ENCODE measurements around the gene CDH22. TPM values are rescaled to one million over a fixed set of nuclear protein-coding genes. Genes with fewer than 3 reads are reported as not detected.

The CDH22 gene
- total RNA-seq, 1 experiment from 2014 or later, result not detected

DNA sequence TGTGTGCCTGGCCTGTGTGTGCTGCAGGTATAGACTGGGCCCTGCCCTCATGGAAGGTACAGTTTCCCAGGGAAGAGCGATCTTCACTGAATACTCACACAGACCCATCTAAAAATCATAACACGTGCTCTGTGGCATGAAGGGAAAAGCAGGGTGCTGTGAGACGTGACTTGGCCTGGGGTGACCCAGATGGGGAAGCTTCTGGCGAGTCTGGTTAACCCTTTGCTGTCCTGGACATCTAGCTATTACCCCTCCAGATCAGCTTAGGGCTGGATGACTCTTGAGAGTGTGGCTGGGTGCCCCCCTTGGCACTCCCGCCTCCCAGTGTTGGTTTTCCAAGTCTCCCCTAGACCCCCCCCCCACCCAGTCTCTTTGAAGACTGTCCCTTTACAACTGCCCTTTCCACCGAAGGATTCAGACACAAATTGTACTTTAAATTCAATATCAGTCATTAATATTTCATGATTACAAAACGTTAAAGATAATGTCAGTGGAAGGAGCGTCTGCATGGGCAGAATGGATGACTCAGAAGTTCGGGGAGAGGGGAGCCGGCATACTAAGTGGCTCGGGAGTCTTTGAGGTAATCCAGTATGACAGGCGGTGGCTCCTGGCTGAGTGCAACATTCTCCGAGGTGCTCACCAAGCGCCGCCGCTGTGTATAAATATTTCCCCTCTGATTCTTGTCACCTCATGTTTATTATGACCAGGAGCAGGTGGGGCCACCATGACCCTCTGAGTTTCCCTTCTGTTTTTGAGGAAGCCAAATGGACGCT is 112.8 kb downstream of the CDH22 start:
- peaks cover 17% of the 10 kb centered on the region for H3K27me3 ChIP-seq
- H3K36me3 ChIP-seq, result no peaks in the 10 kb centered on the region
- no peak for DNase-seq
- no peak overlapping the region for H3K4me3 ChIP-seq
- no peaks in the 10 kb centered on the region for H3K9me3 ChIP-seq

DNA sequence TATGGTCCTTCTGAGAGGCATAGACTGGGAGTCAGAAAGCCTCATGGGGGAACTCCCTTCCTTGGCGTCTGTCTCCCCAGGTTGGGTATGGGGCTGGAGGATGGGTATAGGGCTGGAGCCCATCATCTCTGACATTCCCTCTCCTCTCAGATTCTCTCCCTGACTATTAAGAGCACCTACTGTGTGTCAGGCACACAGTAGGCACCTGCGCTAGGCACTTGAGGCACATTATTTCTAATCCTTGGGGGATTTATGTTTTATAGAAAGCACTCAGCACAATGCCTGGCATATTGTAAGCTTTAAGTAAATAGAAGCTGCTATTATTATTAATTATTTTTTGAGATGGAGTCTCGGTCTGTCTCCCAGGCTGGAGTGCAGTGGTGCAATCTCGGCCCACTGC is 113.9 kb downstream of the CDH22 start:
- Histone ChIP-seq H3K36me3 (no peaks in the 10 kb centered on the region), H3K9me3 (no peaks in the 10 kb centered on the region), H3K27me3 (peaks cover 8% of the 10 kb centered on the region), H3K4me3 (no peak overlapping the region)
- DNase-seq, result no peak

DNA sequence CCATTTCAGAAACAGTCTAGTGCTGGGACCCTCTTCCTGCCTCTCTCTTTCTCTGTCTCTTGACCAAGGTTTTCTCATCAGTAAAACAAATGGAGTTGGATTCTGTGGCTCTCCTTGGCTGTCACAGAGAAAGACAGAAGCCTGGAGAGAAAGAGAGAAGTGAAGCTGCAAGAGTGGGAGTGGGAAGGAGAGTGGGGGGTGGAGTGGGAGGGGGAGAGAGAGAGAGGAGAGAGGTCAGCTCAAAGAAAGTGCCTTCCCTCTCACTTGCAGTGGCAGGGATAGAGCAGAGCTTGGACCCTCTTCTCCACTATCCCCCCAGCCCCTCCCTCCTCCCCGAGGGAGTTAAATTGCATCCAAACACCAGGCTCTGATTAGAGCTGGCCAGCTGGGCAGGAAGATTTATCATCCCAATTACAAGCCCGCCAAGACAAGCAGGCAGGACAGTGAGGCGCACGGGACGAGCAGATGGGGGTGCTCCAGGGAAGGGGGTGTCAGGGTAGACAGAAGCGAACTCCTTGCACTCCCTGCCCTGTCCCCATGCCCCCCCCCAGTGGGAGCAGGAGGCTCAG is 115.8 kb downstream of the CDH22 start:
- H3K9me3 ChIP-seq, result no peaks in the 10 kb centered on the region; the same call in 1 of the 2 replicates
- H3K4me3 ChIP-seq, result no peak overlapping the region
- DNase-seq, result no peak
- H3K27me3 ChIP-seq, result peaks cover 10% of the 10 kb centered on the region; the same call in 1 of the 2 replicates
- H3K36me3 ChIP-seq, result no peaks in the 10 kb centered on the region

DNA sequence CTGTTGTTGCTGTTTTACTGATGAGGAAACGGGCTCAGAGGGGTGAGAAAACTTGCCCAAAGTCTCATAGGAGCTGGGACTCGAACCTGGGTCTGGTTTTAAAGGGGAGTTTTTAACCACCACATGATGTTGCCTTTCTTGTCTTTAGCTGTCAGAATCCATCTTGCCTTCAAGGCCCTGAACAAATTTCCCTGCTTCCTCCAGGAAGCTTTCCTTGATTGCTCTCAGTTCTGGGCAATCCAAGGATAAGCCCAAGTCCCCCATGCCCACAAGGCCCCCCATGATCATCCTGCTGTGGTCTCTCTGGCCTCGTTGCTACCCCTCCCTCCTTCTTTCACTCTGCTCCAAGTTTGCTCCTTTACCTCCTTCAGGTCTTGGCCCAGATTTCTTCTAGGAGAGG is 116.7 kb downstream of the CDH22 start:
- Histone ChIP-seq H3K27me3 (peaks cover 10% of the 10 kb centered on the region; the same call in 1 of the 2 replicates), H3K9me3 (no peaks in the 10 kb centered on the region; the same call in 1 of the 2 replicates)
- no peak for DNase-seq

DNA sequence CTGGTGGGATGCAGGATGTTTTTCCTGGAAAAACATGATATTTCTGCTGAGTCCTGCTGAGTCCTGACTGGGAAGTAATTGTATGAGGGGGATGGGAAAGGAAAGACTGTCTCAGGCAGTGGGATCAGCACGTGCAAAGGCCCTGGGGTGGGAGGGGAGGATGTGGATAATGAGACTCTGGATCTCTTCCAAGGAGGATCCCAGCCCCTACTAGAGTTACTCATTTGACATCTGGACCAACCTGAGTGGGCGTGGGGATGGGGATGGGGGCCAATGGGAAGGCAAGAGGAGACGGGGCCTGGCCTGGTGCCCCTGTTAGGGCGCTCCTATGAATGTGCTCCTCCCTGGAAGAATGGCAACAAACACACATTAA is 117.1 kb downstream of the CDH22 start:
- no peak for DNase-seq
- peaks cover 10% of the 10 kb centered on the region; the same call in 1 of the 2 replicates for H3K27me3 ChIP-seq
- H3K36me3 ChIP-seq, result no peaks in the 10 kb centered on the region
- H3K9me3 ChIP-seq, result no peaks in the 10 kb centered on the region; the same call in 1 of the 2 replicates
- no peak overlapping the region for H3K4me3 ChIP-seq

More for the DNA sequence above, 116.7 kb downstream of the CDH22 start:
- Histone ChIP-seq H3K4me3 (no peak overlapping the region), H3K36me3 (no peaks in the 10 kb centered on the region)

DNA sequence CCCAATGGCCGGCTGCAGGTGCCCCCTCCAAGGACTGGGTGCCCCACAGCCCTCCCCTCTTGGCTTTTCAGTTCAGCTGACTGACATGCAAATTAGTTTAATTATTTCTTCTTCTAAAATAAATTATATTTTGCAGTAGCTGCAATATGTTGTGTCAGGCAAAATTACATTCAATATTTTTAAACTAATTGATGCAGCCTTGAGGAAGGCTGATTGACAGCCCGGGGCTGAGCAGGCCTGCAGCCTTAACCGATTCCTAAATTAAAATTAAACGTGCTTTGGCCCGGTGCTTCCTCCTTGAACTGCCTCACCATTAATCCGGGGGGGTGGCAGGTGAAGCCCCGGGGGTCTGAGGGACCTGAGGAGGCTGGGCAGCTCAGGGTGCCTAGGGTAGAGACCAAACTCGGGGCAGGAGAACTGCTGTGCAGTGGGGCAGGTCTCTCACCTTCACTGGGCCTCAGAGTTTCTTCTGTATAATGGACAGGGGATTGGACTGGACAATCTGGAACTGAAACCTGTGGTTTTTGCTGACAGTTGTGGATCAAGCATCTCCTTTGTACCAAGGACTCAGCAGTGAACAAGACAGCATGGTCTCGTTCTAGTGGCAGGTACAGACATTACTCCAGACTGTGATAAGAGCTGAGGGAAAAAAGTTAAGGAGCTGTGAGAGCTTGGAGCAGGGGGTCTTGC is 117.7 kb downstream of the CDH22 start:
- no peak for DNase-seq
- Histone ChIP-seq H3K4me3 (no peak overlapping the region), H3K9me3 (no peaks in the 10 kb centered on the region; the same call in 1 of the 2 replicates), H3K27me3 (peaks cover 10% of the 10 kb centered on the region; the same call in 1 of the 2 replicates), H3K36me3 (no peaks in the 10 kb centered on the region)

DNA sequence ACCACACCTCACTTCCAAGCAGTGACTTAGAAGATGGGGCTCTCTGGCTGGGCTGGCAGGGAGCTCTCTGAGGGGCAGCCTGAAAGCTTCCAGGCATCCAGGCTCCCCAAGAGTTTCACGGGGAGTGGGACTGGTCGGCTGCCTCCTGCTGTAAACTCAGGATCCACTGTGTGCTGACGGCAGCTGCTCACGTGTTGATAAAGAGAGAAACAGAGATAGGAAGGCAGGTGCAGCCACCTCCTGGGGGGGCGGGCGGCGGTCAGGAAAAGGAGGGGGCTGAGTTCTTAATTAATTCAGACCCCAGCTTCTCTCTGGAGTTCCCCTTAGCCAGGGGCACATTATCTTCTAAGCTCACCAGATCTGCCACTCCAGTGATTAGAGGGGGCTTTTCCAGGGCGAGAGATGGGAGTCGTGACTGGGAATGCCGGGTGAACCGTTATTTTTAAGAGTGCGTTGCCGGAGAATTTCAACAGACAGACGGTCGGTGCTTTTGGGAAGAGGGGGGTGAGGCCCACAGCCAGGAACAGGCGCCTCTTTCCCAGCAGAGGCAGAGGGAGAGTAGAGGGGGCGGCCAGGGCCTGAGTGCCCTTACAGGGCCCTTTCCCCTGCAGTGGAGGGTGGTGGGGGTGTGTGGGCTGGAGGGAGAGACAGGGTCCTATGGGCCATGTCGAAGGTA is 119.3 kb downstream of the CDH22 start:
- Histone ChIP-seq H3K4me3 (no peak overlapping the region), H3K27me3 (peaks cover 10% of the 10 kb centered on the region; the same call in 1 of the 2 replicates), H3K36me3 (no peaks in the 10 kb centered on the region), H3K9me3 (no peaks in the 10 kb centered on the region; the same call in 1 of the 2 replicates)
- no peak for DNase-seq

DNA sequence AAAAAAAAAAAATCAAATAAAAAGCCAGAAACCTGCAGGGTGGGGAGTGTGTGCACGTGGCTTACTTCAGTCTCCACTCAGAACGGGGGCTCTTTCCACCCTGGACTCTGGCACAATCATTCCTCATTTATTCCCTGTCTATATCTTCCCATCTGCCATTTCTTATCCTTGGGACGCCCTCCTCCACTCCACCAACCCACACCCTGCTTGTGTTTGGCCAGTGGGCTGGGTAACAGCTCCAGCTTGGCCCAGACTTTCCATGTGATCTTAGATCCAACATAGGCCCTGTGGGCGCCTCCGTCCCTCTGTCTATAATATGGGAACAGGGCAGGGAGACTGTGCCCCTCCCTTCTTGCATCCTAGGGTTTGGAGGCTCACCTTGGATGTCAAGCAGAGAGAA is 122.1 kb downstream of the CDH22 start:
- no peaks in the 10 kb centered on the region for H3K36me3 ChIP-seq
- peaks cover 17% of the 10 kb centered on the region for H3K27me3 ChIP-seq
- no peak for DNase-seq
- no peak overlapping the region for H3K4me3 ChIP-seq
- no peaks in the 10 kb centered on the region; the same call in 1 of the 2 replicates for H3K9me3 ChIP-seq

DNA sequence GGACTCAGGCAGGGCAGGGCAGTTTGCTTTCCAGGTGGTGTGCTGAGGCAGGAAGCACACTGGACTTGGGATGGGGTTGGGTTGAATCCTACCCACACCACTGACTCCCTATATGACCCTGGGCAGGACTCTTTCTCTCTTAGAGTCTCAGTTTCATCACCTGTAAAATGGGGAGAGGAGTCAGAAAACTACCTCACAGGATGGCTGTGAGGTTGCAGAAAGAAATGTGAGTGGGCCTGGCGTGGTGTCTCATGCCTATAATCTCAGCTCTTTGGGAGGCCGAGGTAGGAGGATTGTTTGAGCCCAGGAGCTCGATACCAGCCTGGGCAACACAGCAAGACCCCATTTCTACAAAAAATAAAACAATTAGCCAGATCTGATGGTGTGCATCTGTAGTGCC is 122.9 kb downstream of the CDH22 start:
- Histone ChIP-seq H3K27me3 (peaks cover 19% of the 10 kb centered on the region), H3K4me3 (no peak overlapping the region), H3K9me3 (no peaks in the 10 kb centered on the region; the same call in 1 of the 2 replicates), H3K36me3 (no peaks in the 10 kb centered on the region)
- no peak for DNase-seq

DNA sequence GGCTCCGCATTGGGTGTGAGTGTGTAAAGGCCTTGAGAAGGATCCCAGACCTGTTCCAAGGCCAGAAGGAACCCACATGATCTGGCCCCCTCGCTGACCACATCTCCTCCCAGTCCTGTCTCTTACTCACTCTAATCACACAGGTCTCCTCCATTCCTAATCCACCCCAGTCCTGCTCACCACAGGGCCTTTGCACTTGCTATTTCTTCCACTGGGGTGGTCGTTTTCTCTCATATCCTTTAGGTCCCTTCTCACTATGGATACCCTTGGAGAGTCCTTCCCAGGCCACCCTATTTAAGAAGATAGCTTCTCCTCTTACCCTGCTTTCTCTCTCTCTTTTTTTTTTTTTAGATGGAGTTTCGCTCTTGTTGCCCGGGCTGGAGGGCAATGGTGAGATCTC is 124.5 kb downstream of the CDH22 start:
- Histone ChIP-seq H3K36me3 (no peaks in the 10 kb centered on the region), H3K4me3 (no peak overlapping the region), H3K9me3 (no peaks in the 10 kb centered on the region; the same call in 1 of the 2 replicates), H3K27me3 (peaks cover 19% of the 10 kb centered on the region)
- DNase-seq, result no peak

DNA sequence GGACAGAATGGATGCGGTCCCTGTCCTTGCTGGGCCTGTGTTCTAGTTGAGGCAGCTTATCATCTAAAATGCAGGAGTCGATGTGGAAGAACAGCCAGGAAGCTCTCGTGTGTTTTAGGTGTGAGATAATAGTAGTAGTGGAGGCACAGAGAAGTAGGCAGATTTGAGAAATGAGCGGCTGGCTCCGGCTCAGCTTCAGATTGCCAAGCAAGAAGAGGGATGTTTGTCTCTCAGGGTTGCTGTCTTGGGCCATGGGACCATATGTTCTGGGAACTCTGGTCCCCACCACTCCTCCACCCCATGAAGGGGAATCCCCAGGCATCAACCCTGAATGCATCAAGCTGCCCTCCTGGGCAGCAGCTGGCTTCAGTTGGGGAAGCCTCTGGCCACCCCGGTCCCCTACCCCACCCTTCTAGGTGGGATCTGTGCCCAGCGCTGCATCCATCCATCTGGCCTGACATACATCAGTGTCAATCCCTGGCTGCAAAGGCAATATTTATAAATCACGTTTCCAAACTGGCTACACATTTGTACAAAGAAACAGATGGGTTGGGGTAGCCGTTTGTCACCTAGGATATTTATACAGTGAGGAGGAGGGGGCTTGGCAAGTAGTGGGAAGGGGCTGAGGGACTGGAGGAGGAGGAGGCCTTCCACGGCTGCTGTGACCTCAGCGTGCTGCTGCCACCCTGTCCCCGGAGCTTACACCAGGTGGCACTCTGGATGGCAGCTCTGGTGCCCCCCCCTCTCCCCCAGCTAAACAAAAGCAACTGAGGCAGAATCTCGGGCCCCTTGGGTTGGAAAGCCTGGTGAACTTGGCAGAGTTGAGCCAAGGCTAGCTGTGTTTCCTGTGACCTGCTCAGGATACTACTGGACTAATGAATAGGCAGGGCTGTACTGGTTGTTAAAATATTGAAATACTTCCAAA is 125.8 kb downstream of the CDH22 start:
- Histone ChIP-seq H3K4me3 (no peak overlapping the region), H3K36me3 (no peaks in the 10 kb centered on the region), H3K9me3 (no peaks in the 10 kb centered on the region), H3K27me3 (peaks cover 10% of the 10 kb centered on the region; the same call in 1 of the 2 replicates)
- no peak for DNase-seq

DNA sequence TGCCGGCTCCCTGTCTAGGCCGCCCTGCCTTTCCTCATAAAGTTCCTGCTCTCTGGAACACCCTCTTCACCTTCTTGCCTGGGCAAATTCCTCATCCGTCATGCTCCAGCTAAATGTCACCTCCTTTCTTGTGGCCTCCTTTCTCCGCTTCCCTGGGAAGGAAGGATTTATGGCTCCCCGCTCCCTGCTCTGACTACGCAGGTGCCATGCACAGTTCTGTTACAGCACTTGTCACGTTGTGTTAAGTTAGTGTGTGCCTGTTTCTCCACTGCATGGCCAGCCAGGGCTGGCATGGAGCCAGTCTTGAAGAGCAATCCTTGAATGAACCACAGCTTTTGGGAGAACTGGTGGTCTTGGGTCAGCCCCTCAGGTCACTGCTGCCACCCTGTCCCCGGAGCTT is 128.4 kb downstream of the CDH22 start:
- no peak for DNase-seq
- Histone ChIP-seq H3K9me3 (no peaks in the 10 kb centered on the region), H3K36me3 (no peaks in the 10 kb centered on the region), H3K27me3 (peaks cover 26% of the 10 kb centered on the region), H3K4me3 (no peak overlapping the region)

DNA sequence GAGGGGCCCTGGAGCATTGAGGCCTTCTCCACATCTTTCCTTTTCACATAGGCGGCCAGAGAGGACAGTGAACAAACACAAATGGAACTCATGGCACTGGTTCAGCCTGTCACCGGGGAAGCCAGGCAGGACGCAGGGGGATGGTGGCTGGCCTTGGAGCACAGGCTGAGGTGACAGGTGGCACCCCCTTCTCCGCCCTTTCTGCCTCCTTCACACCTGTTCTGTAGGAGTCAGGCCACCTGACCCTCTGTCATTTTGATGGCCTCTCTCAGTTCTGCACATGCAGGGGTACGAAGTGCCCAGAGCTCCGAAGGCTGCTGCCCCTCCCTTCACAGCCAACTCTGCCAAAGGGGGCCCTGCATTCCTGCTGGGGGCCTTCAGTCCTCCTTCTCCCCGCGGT is 129.4 kb downstream of the CDH22 start:
- no peak for DNase-seq
- Histone ChIP-seq H3K36me3 (no peaks in the 10 kb centered on the region), H3K9me3 (no peaks in the 10 kb centered on the region), H3K27me3 (peaks cover 33% of the 10 kb centered on the region), H3K4me3 (no peak overlapping the region)

DNA sequence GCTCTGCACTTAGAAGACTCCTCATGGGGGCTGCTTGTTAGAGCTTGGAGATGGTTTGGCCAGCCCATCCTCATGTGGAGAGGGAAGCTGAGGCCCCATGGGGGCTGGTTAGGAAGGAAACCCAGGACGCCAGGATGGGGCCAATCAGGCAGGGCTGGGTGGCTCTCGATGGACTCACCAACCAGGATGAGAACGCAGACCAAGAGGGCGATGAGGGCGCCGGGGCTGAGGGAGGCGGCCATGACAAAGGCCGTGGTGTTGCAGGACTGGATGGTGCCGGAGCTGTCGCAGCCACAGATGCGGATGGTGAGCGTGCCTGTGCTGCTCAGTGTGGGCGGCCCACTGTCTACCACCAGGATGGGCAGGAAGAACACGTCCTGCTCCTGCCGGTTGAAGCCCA is 130.5 kb downstream of the CDH22 start:
- H3K4me3 ChIP-seq, result no peak overlapping the region
- no peaks in the 10 kb centered on the region for H3K36me3 ChIP-seq
- peaks cover 44% of the 10 kb centered on the region for H3K27me3 ChIP-seq
- DNase-seq, result no peak
- no peaks in the 10 kb centered on the region for H3K9me3 ChIP-seq

DNA sequence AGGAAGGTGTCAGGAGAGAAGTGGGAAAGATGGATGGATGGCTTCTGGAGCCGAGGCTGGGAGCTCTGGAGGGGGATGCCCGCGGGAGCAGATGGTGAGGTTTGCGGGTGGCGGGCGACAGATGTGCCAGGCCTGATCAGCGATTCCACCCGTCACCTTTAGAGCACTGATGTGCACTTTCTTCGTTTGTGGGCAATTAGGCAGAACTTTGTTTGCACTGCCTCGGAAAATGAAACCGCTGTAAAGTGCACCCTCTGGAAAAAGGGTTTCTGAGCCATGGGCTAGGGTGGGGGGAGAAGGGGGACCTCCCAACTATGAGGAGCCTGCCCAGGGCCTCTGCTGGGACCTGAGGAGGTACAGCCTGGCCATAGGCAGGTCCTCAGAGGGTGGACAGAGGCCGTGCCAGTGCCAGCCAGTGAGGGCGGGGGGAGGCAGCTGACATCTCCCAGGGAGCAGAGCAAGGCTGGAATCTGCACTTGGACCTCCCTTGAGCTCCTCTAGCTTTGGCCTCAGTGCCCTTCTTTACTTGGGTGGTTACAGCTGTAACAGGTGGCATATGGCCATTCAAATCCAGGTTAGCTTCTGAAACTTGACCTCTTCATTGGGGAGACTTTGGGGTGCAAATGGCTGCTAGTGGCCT is 131.4 kb downstream of the CDH22 start:
- Histone ChIP-seq H3K9me3 (no peaks in the 10 kb centered on the region), H3K4me3 (no peak overlapping the region), H3K27me3 (peaks cover 48% of the 10 kb centered on the region), H3K36me3 (no peaks in the 10 kb centered on the region)
- DNase-seq, result no peak

DNA sequence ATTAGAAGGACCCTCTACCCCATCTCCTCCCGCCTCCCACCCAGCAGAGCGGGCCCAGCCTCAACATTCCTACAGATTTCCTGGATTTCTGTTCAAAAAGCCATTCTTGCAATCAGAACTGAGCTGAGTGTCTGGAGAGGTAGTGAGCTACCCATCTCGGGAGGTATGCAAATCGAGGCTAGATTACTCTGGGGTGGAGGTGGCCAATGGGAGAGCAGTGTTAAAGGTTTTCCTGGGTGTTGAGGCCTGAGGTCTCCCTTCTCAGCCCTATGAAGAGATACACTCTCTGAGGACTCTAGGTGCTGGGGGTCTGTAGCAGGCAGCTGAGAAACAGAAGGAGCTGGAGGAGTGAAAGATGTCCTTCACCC is 133.2 kb downstream of the CDH22 start:
- Histone ChIP-seq H3K27me3 (peaks cover 62% of the 10 kb centered on the region), H3K4me3 (no peak overlapping the region)

More for the DNA sequence above, 133.2 kb downstream of the CDH22 start:
- no peak for DNase-seq
- Histone ChIP-seq H3K9me3 (no peaks in the 10 kb centered on the region), H3K36me3 (no peaks in the 10 kb centered on the region)
